HepG2 (cell line): Measurements from ENCODE around the gene MXRA8. TPM values are rescaled to one million over a fixed set of nuclear protein-coding genes. Genes with fewer than 3 reads are reported as not detected.
A peak's percentile ranks its signal among the peaks of the same experiment; 100 is the strongest.

Experiments used
- GATA4 ChIP-seq: sonication (generic); IDR thresholded peaks from 2 replicates; pipeline ENCODE4 v1.6.1; 2016; ENCODE audit warnings: antibody characterized with exemption, low read depth, borderline replicate concordance
- HDAC1 ChIP-seq: sonication (generic); formaldehyde crosslinking; IDR thresholded peaks from 2 replicates; pipeline ENCODE4 v1.5.1; 2020; ENCODE audit warnings: mild to moderate bottlenecking, missing genetic modification reagents
- HDAC2 ChIP-seq: sonication (generic); formaldehyde crosslinking; IDR thresholded peaks from 2 replicates; pipeline ENCODE4 v1.4.0; 2020; ENCODE audit warnings: missing genetic modification reagents
- HNRNPK ChIP-seq: fragments of 200-400 bp; formaldehyde crosslinking; IDR thresholded peaks from 2 replicates; pipeline ENCODE4 v1.6.1; 2018; ENCODE audit warnings: low read length, low read depth, moderate library complexity, mild to moderate bottlenecking; ENCODE audit not compliant: poor library complexity, severe bottlenecking
- MAFK ChIP-seq, 2 experiments: IDR thresholded peaks in 1 of 2; conservative IDR thresholded peaks in 1 of 2; 2 replicates each; pipeline ENCODE4 v1.6.1; 2011; ENCODE audit warnings: improper control_type of control experiment in 2 of 2, low read length in 2 of 2
- MZF1 ChIP-seq: sonication (generic); formaldehyde crosslinking; IDR thresholded peaks from 2 replicates; pipeline ENCODE4 v1.8.1; 2023; ENCODE audit warnings: mild to moderate bottlenecking, missing genetic modification reagents, borderline replicate concordance
- ONECUT2 ChIP-seq: sonication (generic); formaldehyde crosslinking; IDR thresholded peaks from 2 replicates; pipeline ENCODE4 v1.4.0; 2020; ENCODE audit warnings: missing genetic modification reagents
- SP1 ChIP-seq, 2 experiments: fragments of 450-650 bp in 1 of 2; sonication (generic) in 1 of 2; formaldehyde crosslinking in 1 of 2; IDR thresholded peaks; 2 replicates each; pipeline versions ENCODE4 v1.4.0 to v1.6.1; 2016 to 2020; ENCODE audit warnings: missing genetic modification reagents in 1 of 2
- ZFP37 ChIP-seq: sonication (generic); formaldehyde crosslinking; IDR thresholded peaks from 2 replicates; pipeline ENCODE4 v1.4.0; 2020; ENCODE audit warnings: missing genetic modification reagents, borderline replicate concordance
- ZNF17 ChIP-seq: sonication (generic); formaldehyde crosslinking; IDR thresholded peaks from 2 replicates; pipeline ENCODE4 v1.5.0; 2020; ENCODE audit warnings: mild to moderate bottlenecking, missing genetic modification reagents
- ZNF558 ChIP-seq: sonication (generic); formaldehyde crosslinking; IDR thresholded peaks from 2 replicates; pipeline ENCODE4 v1.9.0; 2022; ENCODE audit warnings: mild to moderate bottlenecking, missing genetic modification reagents, borderline replicate concordance
- ZNF607 ChIP-seq: sonication (generic); formaldehyde crosslinking; IDR thresholded peaks from 2 replicates; pipeline ENCODE4 v1.5.1; 2020; ENCODE audit warnings: missing genetic modification reagents, mild to moderate bottlenecking, borderline replicate concordance
- ZNF768 ChIP-seq: sonication (generic); formaldehyde crosslinking; IDR thresholded peaks from 2 replicates; pipeline ENCODE4 v1.4.0; 2020; ENCODE audit warnings: missing genetic modification reagents
- ZNF850 ChIP-seq: sonication (generic); formaldehyde crosslinking; conservative IDR thresholded peaks from 2 replicates; pipeline ENCODE4 v1.9.0; 2021; ENCODE audit warnings: mild to moderate bottlenecking, missing genetic modification reagents
- polyA plus RNA-seq, 8 experiments: library from polyadenylated mRNA; depleted of rRNA in 3 of 8; stranded (reverse) in 7 of 8; unstranded in 1 of 8; fragments of >200 nt; fragmentation: Illumina TruSeq in 4 of 8; extraction: Trizol in 4 of 8; gene quantifications; 2 replicates each; pipeline versions ENCODE4 v1.2.1 to v1.2.3, GENCODE V29; 2011 to 2016; ENCODE audit warnings: low read depth in 4 of 8, missing spikeins in 1 of 8, mixed read lengths in 1 of 8; ENCODE audit not compliant: insufficient read depth in 1 of 8
- total RNA-seq, 5 experiments: library from RNA; depleted of rRNA; stranded (reverse); fragments of >200 nt; fragmentation: Illumina TruSeq; extraction: Trizol; gene quantifications; 2 replicates each; pipeline ENCODE4 v1.2.3, GENCODE V29; 2016; ENCODE audit warnings: low read depth in 1 of 5
- TF ChIP-seq, protein P1 (sequence below): sonication (generic); formaldehyde crosslinking; conservative IDR thresholded peaks from 2 replicates; pipeline ENCODE4 v1.4.0; 2020; ENCODE audit warnings: missing genetic modification reagents
- TF ChIP-seq, protein P2 (sequence below): sonication (generic); formaldehyde crosslinking; IDR thresholded peaks from 2 replicates; pipeline ENCODE4 v1.8.0; 2022; ENCODE audit warnings: missing genetic modification reagents, mild to moderate bottlenecking, inconsistent platforms, borderline replicate concordance
- TF ChIP-seq, protein P3 (sequence below): sonication (generic); formaldehyde crosslinking; IDR thresholded peaks from 2 replicates; pipeline ENCODE4 v1.5.1; 2020; ENCODE audit warnings: missing genetic modification reagents, mild to moderate bottlenecking, borderline replicate concordance
- TF ChIP-seq, protein P4 (sequence below): sonication (generic); formaldehyde crosslinking; IDR thresholded peaks from 2 replicates; pipeline ENCODE4 v1.8.1; 2023; ENCODE audit warnings: mild to moderate bottlenecking, missing genetic modification reagents
- TF ChIP-seq, protein P5 (sequence below): sonication (generic); formaldehyde crosslinking; conservative IDR thresholded peaks from 2 replicates; pipeline ENCODE4 v1.8.0; 2022; ENCODE audit warnings: low read depth, missing genetic modification reagents
- TF ChIP-seq, protein P6 (sequence below): sonication (generic); formaldehyde crosslinking; IDR thresholded peaks from 2 replicates; pipeline ENCODE4 v1.4.0; 2020; ENCODE audit warnings: mild to moderate bottlenecking, missing genetic modification reagents

Gene MXRA8
- total and polyA plus RNA-seq, 2 of the 13 experiments (the other 11 are each of a cell fraction or from before 2014, with no cell fraction given), result 19.8 to 44.8 TPM

DNA sequence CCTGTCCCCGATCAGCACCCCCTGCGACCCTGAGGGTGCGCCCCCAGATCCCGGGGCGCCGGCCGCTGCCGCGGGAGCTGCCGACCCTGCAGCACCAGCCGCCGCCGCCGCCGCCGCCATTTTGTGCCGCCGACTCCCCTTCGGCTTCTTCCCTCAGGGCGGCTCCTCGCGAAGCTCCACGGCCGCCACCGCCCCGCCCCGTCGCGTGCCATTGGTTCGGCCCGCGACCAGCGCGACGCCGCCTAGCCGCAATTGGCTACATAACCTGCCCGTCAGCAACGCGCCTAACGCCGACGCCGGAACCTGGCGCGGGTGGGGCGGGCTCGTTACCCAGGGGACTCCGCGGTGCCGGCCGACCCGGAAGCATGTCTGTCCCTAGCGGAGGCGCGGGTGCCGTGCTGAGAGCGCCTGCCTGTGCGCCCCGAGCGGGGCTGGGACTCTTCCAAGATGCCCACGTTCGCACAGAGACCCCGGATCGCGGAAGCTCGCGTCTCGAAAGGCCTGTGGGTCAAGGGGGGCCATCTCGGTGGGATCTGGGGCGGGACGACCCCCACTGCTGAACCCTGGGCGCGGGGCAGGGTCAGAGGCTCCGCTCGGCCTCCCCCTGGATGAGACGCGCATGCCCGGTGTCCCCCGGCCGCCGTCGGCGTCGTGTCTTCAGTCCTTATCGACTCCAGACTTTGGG lies 41.0 kb upstream of the MXRA8 start, which contains the start of gene CCNL2 (continued):
- TF ChIP-seq, protein P1, sequence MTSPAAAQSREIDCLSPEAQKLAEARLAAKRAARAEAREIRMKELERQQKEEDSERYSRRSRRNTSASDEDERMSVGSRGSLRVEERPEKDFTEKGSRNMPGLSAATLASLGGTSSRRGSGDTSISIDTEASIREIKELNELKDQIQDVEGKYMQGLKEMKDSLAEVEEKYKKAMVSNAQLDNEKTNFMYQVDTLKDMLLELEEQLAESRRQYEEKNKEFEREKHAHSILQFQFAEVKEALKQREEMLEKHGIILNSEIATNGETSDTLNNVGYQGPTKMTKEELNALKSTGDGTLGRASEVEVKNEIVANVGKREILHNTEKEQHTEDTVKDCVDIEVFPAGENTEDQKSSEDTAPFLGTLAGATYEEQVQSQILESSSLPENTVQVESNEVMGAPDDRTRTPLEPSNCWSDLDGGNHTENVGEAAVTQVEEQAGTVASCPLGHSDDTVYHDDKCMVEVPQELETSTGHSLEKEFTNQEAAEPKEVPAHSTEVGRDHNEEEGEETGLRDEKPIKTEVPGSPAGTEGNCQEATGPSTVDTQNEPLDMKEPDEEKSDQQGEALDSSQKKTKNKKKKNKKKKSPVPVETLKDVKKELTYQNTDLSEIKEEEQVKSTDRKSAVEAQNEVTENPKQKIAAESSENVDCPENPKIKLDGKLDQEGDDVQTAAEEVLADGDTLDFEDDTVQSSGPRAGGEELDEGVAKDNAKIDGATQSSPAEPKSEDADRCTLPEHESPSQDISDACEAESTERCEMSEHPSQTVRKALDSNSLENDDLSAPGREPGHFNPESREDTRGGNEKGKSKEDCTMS (CRISPR knock-in tag), result no peak
- TF ChIP-seq, protein P2, sequence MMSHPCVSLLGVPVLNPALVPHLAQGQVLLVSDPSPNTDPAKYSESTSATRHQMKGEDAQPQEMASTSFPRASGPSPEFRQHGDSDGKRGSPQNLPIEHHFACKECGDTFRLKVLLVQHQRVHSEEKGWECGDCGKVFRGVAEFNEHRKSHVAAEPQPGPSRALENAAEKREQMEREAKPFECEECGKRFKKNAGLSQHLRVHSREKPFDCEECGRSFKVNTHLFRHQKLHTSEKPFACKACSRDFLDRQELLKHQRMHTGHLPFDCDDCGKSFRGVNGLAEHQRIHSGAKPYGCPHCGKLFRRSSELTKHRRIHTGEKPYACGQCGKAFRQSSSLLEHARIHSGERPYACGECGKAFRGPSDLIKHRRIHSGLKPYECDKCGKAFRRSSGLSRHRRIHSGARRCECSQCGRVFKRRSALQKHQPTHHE (CRISPR knock-in tag), result no peak
- TF ChIP-seq ONECUT2 (CRISPR knock-in tag) (no peak), SP1 (IDR thresholded peaks at IDR 0.05) (peak; percentile 37; the same call in 1 of the 2 replicates), SP1 (CRISPR knock-in tag; IDR thresholded peaks at IDR 0.05) (peak; percentile 96), GATA4 (no peak), ZNF17 (CRISPR knock-in tag) (no peak), HDAC1 (CRISPR knock-in tag) (peak; percentile 97), HDAC2 (no peak), MAFK (conservative IDR thresholded peaks at IDR 0.05 in 1 of 2, IDR thresholded peaks at IDR 0.05 in 1 of 2; ENCODE audit: low read length in 2 of 2) (no peak), ZNF607 (CRISPR knock-in tag) (no peak; the same call in 1 of the 2 replicates), MZF1 (no peak), ZNF850 (CRISPR knock-in tag) (peak; percentile 65), ZNF558 (CRISPR knock-in tag) (no peak), HNRNPK (peak; percentile 66), ZFP37 (CRISPR knock-in tag) (no peak), ZNF768 (CRISPR knock-in tag) (0 out of 2 replicates have a peak, but pooled peaks have one; percentile 9)
- TF ChIP-seq, protein P3, sequence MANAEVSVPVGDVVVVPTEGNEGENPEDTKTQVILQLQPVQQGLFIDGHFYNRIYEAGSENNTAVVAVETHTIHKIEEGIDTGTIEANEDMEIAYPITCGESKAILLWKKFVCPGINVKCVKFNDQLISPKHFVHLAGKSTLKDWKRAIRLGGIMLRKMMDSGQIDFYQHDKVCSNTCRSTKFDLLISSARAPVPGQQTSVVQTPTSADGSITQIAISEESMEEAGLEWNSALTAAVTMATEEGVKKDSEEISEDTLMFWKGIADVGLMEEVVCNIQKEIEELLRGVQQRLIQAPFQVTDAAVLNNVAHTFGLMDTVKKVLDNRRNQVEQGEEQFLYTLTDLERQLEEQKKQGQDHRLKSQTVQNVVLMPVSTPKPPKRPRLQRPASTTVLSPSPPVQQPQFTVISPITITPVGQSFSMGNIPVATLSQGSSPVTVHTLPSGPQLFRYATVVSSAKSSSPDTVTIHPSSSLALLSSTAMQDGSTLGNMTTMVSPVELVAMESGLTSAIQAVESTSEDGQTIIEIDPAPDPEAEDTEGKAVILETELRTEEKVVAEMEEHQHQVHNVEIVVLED (CRISPR knock-in tag), result peak; percentile 98
- TF ChIP-seq, protein P4, sequence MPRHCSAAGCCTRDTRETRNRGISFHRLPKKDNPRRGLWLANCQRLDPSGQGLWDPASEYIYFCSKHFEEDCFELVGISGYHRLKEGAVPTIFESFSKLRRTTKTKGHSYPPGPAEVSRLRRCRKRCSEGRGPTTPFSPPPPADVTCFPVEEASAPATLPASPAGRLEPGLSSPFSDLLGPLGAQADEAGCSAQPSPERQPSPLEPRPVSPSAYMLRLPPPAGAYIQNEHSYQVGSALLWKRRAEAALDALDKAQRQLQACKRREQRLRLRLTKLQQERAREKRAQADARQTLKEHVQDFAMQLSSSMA (CRISPR knock-in tag), result 0 out of 2 replicates have a peak, but pooled peaks have one; percentile 61
- TF ChIP-seq, protein P5, sequence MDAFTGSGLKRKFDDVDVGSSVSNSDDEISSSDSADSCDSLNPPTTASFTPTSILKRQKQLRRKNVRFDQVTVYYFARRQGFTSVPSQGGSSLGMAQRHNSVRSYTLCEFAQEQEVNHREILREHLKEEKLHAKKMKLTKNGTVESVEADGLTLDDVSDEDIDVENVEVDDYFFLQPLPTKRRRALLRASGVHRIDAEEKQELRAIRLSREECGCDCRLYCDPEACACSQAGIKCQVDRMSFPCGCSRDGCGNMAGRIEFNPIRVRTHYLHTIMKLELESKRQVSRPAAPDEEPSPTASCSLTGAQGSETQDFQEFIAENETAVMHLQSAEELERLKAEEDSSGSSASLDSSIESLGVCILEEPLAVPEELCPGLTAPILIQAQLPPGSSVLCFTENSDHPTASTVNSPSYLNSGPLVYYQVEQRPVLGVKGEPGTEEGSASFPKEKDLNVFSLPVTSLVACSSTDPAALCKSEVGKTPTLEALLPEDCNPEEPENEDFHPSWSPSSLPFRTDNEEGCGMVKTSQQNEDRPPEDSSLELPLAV (CRISPR knock-in tag), result no peak
- TF ChIP-seq, protein P6, sequence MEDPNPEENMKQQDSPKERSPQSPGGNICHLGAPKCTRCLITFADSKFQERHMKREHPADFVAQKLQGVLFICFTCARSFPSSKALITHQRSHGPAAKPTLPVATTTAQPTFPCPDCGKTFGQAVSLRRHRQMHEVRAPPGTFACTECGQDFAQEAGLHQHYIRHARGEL, result no peak
